ENCODE results near the gene PLA2G4A. TPM values are rescaled to one million over a fixed set of nuclear protein-coding genes. Genes with fewer than 3 reads are reported as not detected.

Gene PLA2G4A
- total RNA-seq, 2 donors from 2014 or later, result 3.1 to 6.3 TPM

DNA sequence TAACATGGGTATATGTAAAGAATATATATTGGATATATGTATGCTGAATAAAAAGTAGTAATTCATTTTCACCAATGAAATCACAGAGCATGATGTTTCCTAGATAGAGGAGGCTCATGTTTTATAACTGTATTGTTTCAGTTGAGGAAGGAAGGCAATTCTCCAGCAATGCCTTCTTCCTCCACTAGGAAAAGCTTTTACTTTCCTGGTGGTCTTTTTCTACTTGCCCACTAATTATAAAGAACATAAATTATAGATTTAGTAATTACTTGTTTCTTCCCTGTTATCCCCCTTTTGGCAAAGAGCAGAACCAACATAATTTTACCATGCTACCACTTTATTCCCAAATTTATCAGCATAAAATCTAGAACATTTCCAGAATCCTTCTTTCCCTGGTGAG lies 159.0 kb downstream of the PLA2G4A start:
- Histone ChIP-seq H3K4me3 (no peak overlapping the region), H3K36me3 (no peaks in the 10 kb centered on the region), H3K9ac (ENCODE audit: low read depth in 2 of 2, low read length in 2 of 2) (no peak overlapping the region), H3K9me3 (no peaks in the 10 kb centered on the region), H3K27ac (no peak overlapping the region), H3K4me1 (no peaks in the 10 kb centered on the region), H3K27me3 (no peaks in the 10 kb centered on the region)
- no peak for DNase-seq
- intact Hi-C loops (cut with DNase I), result loop anchor here (2.0 to 5.0 kb wide), 2 partner anchors 265 to 383 kb away; no protein-coding TSS in a partner anchor
- TF ChIP-seq, protein P1, sequence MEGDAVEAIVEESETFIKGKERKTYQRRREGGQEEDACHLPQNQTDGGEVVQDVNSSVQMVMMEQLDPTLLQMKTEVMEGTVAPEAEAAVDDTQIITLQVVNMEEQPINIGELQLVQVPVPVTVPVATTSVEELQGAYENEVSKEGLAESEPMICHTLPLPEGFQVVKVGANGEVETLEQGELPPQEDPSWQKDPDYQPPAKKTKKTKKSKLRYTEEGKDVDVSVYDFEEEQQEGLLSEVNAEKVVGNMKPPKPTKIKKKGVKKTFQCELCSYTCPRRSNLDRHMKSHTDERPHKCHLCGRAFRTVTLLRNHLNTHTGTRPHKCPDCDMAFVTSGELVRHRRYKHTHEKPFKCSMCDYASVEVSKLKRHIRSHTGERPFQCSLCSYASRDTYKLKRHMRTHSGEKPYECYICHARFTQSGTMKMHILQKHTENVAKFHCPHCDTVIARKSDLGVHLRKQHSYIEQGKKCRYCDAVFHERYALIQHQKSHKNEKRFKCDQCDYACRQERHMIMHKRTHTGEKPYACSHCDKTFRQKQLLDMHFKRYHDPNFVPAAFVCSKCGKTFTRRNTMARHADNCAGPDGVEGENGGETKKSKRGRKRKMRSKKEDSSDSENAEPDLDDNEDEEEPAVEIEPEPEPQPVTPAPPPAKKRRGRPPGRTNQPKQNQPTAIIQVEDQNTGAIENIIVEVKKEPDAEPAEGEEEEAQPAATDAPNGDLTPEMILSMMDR (IDR thresholded peaks at IDR 0.05), result no peak

DNA sequence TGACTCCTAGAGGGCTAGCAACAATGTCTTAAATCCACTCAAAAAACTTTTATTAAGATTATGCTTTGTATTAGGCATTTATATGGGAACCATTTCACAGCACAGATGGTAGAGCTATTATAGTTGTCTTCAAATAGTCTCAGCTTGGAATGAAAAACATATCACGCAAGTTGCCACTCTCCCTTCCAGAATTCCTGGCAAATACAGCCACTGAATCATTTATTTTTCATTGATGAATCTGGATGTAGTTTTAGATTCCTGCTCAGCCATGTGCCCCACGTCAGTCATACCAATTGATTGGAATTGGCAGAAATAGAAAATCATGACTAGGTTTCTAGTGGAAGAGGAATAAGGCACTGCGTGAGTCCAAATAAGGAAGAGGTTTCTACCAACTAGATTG lies 165.2 kb downstream of the PLA2G4A start:
- Histone ChIP-seq H3K9ac (ENCODE audit: low read depth in 2 of 2, low read length in 2 of 2) (no peak overlapping the region), H3K4me1 (no peaks in the 10 kb centered on the region), H3K36me3 (no peaks in the 10 kb centered on the region), H3K4me3 (no peak overlapping the region), H3K9me3 (no peaks in the 10 kb centered on the region), H3K27me3 (no peaks in the 10 kb centered on the region), H3K27ac (no peak overlapping the region)
- DNase-seq, result no peak
- intact Hi-C loops (cut with DNase I), result loop anchor here (10.0 kb wide), 1 partner anchor 579 kb away; no protein-coding TSS in a partner anchor
- TF ChIP-seq, protein P1 (IDR thresholded peaks at IDR 0.05), result no peak

GRCh38 chr1:186994897-186995296 lies 166.1 kb downstream of the PLA2G4A start:
- DNase-seq, result no peak
- intact Hi-C loops (cut with DNase I), result loop anchor here (10.0 kb wide), 1 partner anchor 580 kb away; no protein-coding TSS in a partner anchor
- TF ChIP-seq, protein P1 (IDR thresholded peaks at IDR 0.05), result no peak
- Histone ChIP-seq H3K27ac (no peak overlapping the region), H3K9ac (ENCODE audit: low read depth in 2 of 2, low read length in 2 of 2) (no peak overlapping the region), H3K9me3 (no peaks in the 10 kb centered on the region), H3K36me3 (no peaks in the 10 kb centered on the region), H3K4me1 (no peaks in the 10 kb centered on the region), H3K27me3 (no peaks in the 10 kb centered on the region), H3K4me3 (no peak overlapping the region)

DNA sequence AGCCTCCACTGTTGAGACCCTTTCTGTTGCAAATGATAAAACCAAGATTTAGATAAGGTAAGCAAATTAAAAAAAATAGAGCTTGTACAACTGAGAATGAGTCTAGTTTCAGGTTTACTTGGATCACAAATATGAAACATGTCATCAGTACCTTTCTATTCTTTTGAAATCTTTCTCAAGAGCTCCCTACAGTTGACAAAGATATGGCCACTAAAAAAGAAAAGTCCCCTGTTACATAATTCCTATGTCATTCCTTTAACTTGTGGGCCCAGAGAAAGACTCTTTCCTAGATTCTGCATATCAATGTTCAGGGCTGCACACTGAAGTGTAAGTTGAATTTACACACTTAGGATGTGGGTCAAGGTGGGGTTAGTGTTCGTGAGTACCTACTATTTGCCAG lies 168.1 kb downstream of the PLA2G4A start:
- Histone ChIP-seq H3K27ac (no peak overlapping the region), H3K36me3 (no peaks in the 10 kb centered on the region), H3K27me3 (no peaks in the 10 kb centered on the region), H3K4me1 (no peaks in the 10 kb centered on the region), H3K9ac (ENCODE audit: low read depth in 2 of 2, low read length in 2 of 2) (no peak overlapping the region), H3K4me3 (no peak overlapping the region), H3K9me3 (no peaks in the 10 kb centered on the region)
- intact Hi-C loops (cut with DNase I), result loop anchor here (10.0 kb wide), 1 partner anchor 582 kb away; no protein-coding TSS in a partner anchor
- TF ChIP-seq, protein P1 (IDR thresholded peaks at IDR 0.05), result no peak
- no peak for DNase-seq

DNA sequence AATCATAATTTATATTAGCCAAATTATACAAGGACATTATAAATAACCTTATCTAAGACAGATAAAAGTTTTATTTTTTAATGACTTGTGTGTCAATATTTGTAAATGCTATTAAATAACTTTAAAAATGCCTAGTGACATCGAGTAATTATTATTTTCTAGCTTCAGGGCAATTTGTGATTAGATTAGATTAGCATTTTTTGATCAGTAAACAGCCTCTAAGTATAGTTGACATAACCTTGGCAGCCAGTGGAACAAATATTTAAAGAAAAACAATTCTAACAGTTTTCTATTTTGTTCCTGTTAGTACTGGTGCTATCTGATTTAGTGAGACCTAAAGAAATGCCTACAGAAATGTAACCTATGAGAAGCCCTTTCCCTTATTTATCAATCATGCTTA lies 169.1 kb downstream of the PLA2G4A start:
- Histone ChIP-seq H3K36me3 (no peaks in the 10 kb centered on the region), H3K27ac (no peak overlapping the region), H3K4me1 (no peaks in the 10 kb centered on the region), H3K9ac (ENCODE audit: low read depth in 2 of 2, low read length in 2 of 2) (no peak overlapping the region), H3K27me3 (no peaks in the 10 kb centered on the region), H3K4me3 (no peak overlapping the region), H3K9me3 (no peaks in the 10 kb centered on the region)
- DNase-seq, result no peak
- intact Hi-C loops (cut with DNase I), result loop anchor here (10.0 kb wide), 1 partner anchor 583 kb away; no protein-coding TSS in a partner anchor
- TF ChIP-seq, protein P1 (IDR thresholded peaks at IDR 0.05), result no peak
